ENCODE results near the gene PTPN7. TPM values are rescaled to one million over a fixed set of nuclear protein-coding genes. Genes with fewer than 3 reads are reported as not detected.

Gene PTPN7
- polyA plus RNA-seq, 1 experiment: not detected

GRCh38 chr1:202110977-202111376 lies 49.4 kb downstream of the PTPN7 start:
- no peak for DNase-seq (ENCODE audit: low read depth, low spot score)
- POLR2A ChIA-PET: no interaction called here

GRCh38 chr1:202107801-202108731 lies 52.3 kb downstream of the PTPN7 start:
- H3K27me3 ChIP-seq (ENCODE audit: control insufficient read depth, insufficient read depth, low read length): no peaks in the 10 kb centered on the region
- no peak overlapping the region for H3K27ac ChIP-seq (ENCODE audit: low read depth, low read length)
- ChIA-PET POLR2A (no interaction called here), CTCF (interaction anchor here (0.8 to 1.8 kb wide), 3 partner anchors 10 to 28 kb away, joined by 3 to 6 read pairs (median 3); no protein-coding TSS in a partner anchor)
- DNase-seq (ENCODE audit: low read depth, low spot score): no peak
- no peak for TF ChIP-seq CTCF (IDR thresholded peaks at IDR 0.05; ENCODE audit: low read depth, low read length)
- H3K9me3 ChIP-seq (ENCODE audit: control insufficient read depth, insufficient read depth, low read length): no peaks in the 10 kb centered on the region
- no peak overlapping the region for H3K4me3 ChIP-seq (ENCODE audit: low read depth, low read length)

More at GRCh38 chr1:202110977-202111376, 49.4 kb downstream of the PTPN7 start:
- Histone ChIP-seq H3K27me3 (ENCODE audit: control insufficient read depth, insufficient read depth, low read length) (peaks cover 7% of the 10 kb centered on the region), H3K4me3 (ENCODE audit: low read depth, low read length) (no peak overlapping the region), H3K27ac (ENCODE audit: low read depth, low read length) (no peak overlapping the region), H3K9me3 (ENCODE audit: control insufficient read depth, insufficient read depth, low read length) (no peaks in the 10 kb centered on the region)
- CTCF ChIA-PET: no interaction called here
- TF ChIP-seq CTCF (IDR thresholded peaks at IDR 0.05; ENCODE audit: low read depth, low read length): no peak

- no peak for DNase-seq (ENCODE audit: low read depth, low spot score)
- CTCF ChIA-PET: interaction anchor here (1.8 kb wide), 1 partner anchor 12 kb away, joined by 6 read pairs; no protein-coding TSS in a partner anchor
- no peaks in the 10 kb centered on the region for H3K9me3 ChIP-seq (ENCODE audit: control insufficient read depth, insufficient read depth, low read length)
- no peak overlapping the region for H3K4me3 ChIP-seq (ENCODE audit: low read depth, low read length)
- POLR2A ChIA-PET: no interaction called here
- no peak for TF ChIP-seq CTCF (IDR thresholded peaks at IDR 0.05; ENCODE audit: low read depth, low read length)
- H3K27me3 ChIP-seq (ENCODE audit: control insufficient read depth, insufficient read depth, low read length): no peaks in the 10 kb centered on the region
- H3K27ac ChIP-seq (ENCODE audit: low read depth, low read length): no peak overlapping the region
Observed at GRCh38 chr1:202107321-202107761, 53.1 kb downstream of the PTPN7 start.

- no peaks in the 10 kb centered on the region for H3K9me3 ChIP-seq (ENCODE audit: control insufficient read depth, insufficient read depth, low read length)
- no peak overlapping the region for H3K27ac ChIP-seq (ENCODE audit: low read depth, low read length)
- DNase-seq (ENCODE audit: low read depth, low spot score): no peak
- no peak overlapping the region for H3K4me3 ChIP-seq (ENCODE audit: low read depth, low read length)
- POLR2A ChIA-PET: interaction anchor here (0.6 to 0.7 kb wide), 2 partner anchors 90 to 91 kb away, joined by 3 to 5 read pairs; no protein-coding TSS in a partner anchor
- CTCF ChIA-PET: interaction anchor here (0.9 to 1.8 kb wide), 3 partner anchors 13 to 107 kb away, joined by 3 to 6 read pairs (median 3); no protein-coding TSS in a partner anchor
- TF ChIP-seq CTCF (IDR thresholded peaks at IDR 0.05; ENCODE audit: low read depth, low read length): no peak
- H3K27me3 ChIP-seq (ENCODE audit: control insufficient read depth, insufficient read depth, low read length): no peaks in the 10 kb centered on the region
Observed at GRCh38 chr1:202106340-202107254, 53.8 kb downstream of the PTPN7 start.
